SU-DHL-6 (cell line): ENCODE measurements around the gene PHF20.

Experiments
- H2AFZ ChIP-seq: fragments of 200-600 bp; sonication (generic); 2 replicates; pipeline ENCODE4 v1.6.1; 2014; ENCODE audit warnings: low read depth, mild to moderate bottlenecking, moderate library complexity, mixed read lengths, antibody characterized with exemption, low read length; ENCODE audit not compliant: severe bottlenecking
- H3F3A ChIP-seq: fragments of 200-600 bp; shearing (Covaris generic); 2 replicates; pipeline ENCODE4 v1.6.0; 2016; ENCODE audit warnings: antibody characterized with exemption, mild to moderate bottlenecking; ENCODE audit not compliant: insufficient read depth
- H3K27ac ChIP-seq: fragments of 200-600 bp; sonication (generic); 2 replicates; pipeline ENCODE4 v1.5.1; 2016; ENCODE audit warnings: low read depth, mild to moderate bottlenecking, low read length, moderate library complexity, mixed read lengths
- H3K27me3 ChIP-seq: fragments of 200-600 bp; sonication (generic), shearing (Covaris generic); 2 replicates; pipeline ENCODE4 v1.6.0; 2014; ENCODE audit warnings: mild to moderate bottlenecking, low read length
- H3K36me3 ChIP-seq: fragments of 200-600 bp; sonication (generic); 2 replicates; pipeline ENCODE4 v1.6.1; 2014; ENCODE audit warnings: mild to moderate bottlenecking, low read length, mixed read lengths
- H3K4me2 ChIP-seq: fragments of 300-600, 200-600 bp; shearing (Covaris generic), sonication (generic); 2 replicates; pipeline ENCODE4 v1.6.0; 2014; ENCODE audit warnings: low read length, low read depth, mild to moderate bottlenecking; ENCODE audit not compliant: poor library complexity, severe bottlenecking
- H3K4me3 ChIP-seq: fragments of 200-600 bp; sonication (generic); 2 replicates; pipeline ENCODE4 v1.5.1; 2014; ENCODE audit warnings: antibody characterized with exemption, low read length, mild to moderate bottlenecking, mixed read lengths; ENCODE audit not compliant: insufficient read depth, poor library complexity, severe bottlenecking
- H3K79me2 ChIP-seq: fragments of 200-600 bp; sonication (generic); 2 replicates; pipeline ENCODE4 v1.6.1; 2014; ENCODE audit warnings: mild to moderate bottlenecking, low read length, moderate library complexity; ENCODE audit not compliant: insufficient read depth
- H3K9ac ChIP-seq: fragments of 200-600 bp; sonication (generic); 2 replicates; pipeline ENCODE4 v1.7.0; 2014; ENCODE audit warnings: mild to moderate bottlenecking, low read length
- H3K9me2 ChIP-seq: fragments of 200-600 bp; sonication (generic); replicated peaks from 2 replicates; pipeline ENCODE4 v1.6.1; 2014; ENCODE audit warnings: low read length; ENCODE audit not compliant: insufficient read depth
- H3K9me3 ChIP-seq: fragments of 200-600 bp; sonication (generic); 2 replicates; pipeline ENCODE4 v1.6.1; 2014; ENCODE audit warnings: low read length, mixed read lengths; ENCODE audit not compliant: insufficient read depth
- H4K20me1 ChIP-seq: fragments of 200-600 bp; sonication (generic); 2 replicates; pipeline ENCODE4 v1.6.1; 2014; ENCODE audit warnings: low read depth, mild to moderate bottlenecking, antibody characterized with exemption, low read length, moderate library complexity, mixed read lengths
- EZH2phosphoT487 ChIP-seq: fragments of 200-600 bp; sonication (generic), shearing (Covaris generic); conservative IDR thresholded peaks from 2 replicates; pipeline ENCODE4 v1.6.1; 2018; ENCODE audit warnings: mild to moderate bottlenecking, antibody characterized with exemption, low read length, moderate library complexity, mixed read lengths
- TF ChIP-seq, protein P1 (sequence below): fragments of 200-600 bp; sonication (generic); IDR thresholded peaks from one replicate; pipeline ENCODE4 v1.5.1; 2017; ENCODE audit warnings: antibody characterized with exemption, mild to moderate bottlenecking, low read length, moderate library complexity; ENCODE audit not compliant: insufficient read depth, poor library complexity, severe bottlenecking

Gene PHF20

DNA sequence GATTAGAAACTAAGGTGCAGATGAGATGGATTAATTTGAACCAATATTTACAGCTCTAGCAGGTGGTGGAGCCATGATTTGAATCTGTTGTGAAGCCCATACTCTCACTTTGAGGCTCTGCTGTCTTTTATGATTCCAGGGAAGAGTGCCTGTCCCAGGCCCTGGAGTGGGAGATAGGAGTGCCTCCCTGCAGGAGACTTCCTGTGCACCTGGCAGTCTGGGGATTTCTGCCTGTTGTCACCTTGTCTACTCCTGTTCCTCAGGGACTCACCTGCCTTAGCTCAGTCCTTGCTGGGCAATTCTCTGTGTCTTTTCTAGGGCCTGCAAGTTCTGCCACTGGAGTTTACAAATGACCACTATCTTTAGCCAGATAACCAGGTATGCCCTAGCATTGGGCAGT is 136.2 kb downstream of the PHF20 start:
- Histone ChIP-seq H3F3A (no peaks in the 10 kb centered on the region), H3K9me2 (no peaks in the 10 kb centered on the region), H4K20me1 (no peaks in the 10 kb centered on the region), H3K36me3 (no peaks in the 10 kb centered on the region; the same call in 1 of the 2 replicates), H3K9ac (no peak overlapping the region), H3K4me2 (no peak overlapping the region), H3K79me2 (no peaks in the 10 kb centered on the region), H3K27ac (no peak overlapping the region), H2AFZ (no peak overlapping the region), H3K9me3 (no peaks in the 10 kb centered on the region), H3K4me3 (no peak overlapping the region), H3K27me3 (no peaks in the 10 kb centered on the region)
- TF ChIP-seq, protein P1, sequence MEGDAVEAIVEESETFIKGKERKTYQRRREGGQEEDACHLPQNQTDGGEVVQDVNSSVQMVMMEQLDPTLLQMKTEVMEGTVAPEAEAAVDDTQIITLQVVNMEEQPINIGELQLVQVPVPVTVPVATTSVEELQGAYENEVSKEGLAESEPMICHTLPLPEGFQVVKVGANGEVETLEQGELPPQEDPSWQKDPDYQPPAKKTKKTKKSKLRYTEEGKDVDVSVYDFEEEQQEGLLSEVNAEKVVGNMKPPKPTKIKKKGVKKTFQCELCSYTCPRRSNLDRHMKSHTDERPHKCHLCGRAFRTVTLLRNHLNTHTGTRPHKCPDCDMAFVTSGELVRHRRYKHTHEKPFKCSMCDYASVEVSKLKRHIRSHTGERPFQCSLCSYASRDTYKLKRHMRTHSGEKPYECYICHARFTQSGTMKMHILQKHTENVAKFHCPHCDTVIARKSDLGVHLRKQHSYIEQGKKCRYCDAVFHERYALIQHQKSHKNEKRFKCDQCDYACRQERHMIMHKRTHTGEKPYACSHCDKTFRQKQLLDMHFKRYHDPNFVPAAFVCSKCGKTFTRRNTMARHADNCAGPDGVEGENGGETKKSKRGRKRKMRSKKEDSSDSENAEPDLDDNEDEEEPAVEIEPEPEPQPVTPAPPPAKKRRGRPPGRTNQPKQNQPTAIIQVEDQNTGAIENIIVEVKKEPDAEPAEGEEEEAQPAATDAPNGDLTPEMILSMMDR, result no peak
- no peak for TF ChIP-seq EZH2phosphoT487

DNA sequence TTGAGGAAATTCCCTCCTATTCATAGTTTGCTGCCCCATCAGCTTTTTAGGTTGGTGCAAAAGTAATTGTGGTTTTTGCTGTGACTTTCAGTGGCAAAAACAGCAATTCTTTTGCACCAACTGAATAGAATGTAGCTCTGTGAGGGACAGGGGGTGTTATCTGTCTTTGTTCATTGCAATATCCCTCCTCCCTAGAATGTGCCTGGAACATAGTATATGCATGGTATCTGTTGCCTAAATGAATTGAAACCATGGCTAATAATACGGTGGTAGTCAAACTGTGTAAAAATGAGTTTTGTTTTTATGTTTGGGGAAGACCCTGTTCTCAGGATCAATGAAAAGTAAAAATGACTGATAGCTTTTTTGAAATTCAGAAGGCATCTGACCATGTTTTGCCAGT is 137.4 kb downstream of the PHF20 start:
- Histone ChIP-seq H3K79me2 (no peaks in the 10 kb centered on the region), H3K27me3 (no peaks in the 10 kb centered on the region), H3K9me3 (no peaks in the 10 kb centered on the region), H3K9ac (no peak overlapping the region), H3K27ac (no peak overlapping the region), H3K4me3 (no peak overlapping the region), H3K9me2 (no peaks in the 10 kb centered on the region), H3K4me2 (no peak overlapping the region), H4K20me1 (no peaks in the 10 kb centered on the region), H3F3A (no peaks in the 10 kb centered on the region), H3K36me3 (no peaks in the 10 kb centered on the region), H2AFZ (no peak overlapping the region)
- no peak for TF ChIP-seq EZH2phosphoT487
- TF ChIP-seq, protein P1, result no peak

DNA sequence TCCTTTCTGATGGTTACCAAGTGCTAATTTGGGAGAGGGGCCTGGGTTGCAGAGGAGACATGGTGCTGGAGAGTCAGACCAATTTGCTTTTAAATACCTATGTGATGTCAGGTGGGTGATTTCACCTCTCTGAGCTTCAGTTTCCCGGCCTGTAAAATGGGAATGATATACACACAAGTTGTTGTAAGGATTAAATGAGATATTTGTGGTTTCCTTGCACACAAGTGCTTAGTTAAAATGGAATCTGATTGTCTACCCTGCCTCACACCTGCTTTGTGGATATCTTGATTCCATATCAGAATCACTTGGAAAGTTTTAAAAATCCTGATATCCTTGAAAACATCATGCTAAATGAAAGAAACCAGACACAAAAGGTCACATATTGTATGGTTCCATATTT is 138.0 kb downstream of the PHF20 start:
- Histone ChIP-seq H2AFZ (no peak overlapping the region), H3K4me3 (no peak overlapping the region), H3K79me2 (no peaks in the 10 kb centered on the region), H3K9me2 (no peaks in the 10 kb centered on the region), H3K27ac (no peak overlapping the region), H4K20me1 (no peaks in the 10 kb centered on the region), H3K9ac (no peak overlapping the region), H3K36me3 (no peaks in the 10 kb centered on the region), H3F3A (no peaks in the 10 kb centered on the region), H3K9me3 (no peaks in the 10 kb centered on the region), H3K4me2 (no peak overlapping the region), H3K27me3 (no peaks in the 10 kb centered on the region)
- TF ChIP-seq EZH2phosphoT487, result no peak
- TF ChIP-seq, protein P1, result no peak
